ENCODE data around the gene TSPEAR.
A peak's percentile ranks its signal among the peaks of the same experiment; 100 is the strongest.

Gene TSPEAR
- 0 to 3.7 (median 0) reads per million in 17 experiments for total RNA-seq

DNA sequence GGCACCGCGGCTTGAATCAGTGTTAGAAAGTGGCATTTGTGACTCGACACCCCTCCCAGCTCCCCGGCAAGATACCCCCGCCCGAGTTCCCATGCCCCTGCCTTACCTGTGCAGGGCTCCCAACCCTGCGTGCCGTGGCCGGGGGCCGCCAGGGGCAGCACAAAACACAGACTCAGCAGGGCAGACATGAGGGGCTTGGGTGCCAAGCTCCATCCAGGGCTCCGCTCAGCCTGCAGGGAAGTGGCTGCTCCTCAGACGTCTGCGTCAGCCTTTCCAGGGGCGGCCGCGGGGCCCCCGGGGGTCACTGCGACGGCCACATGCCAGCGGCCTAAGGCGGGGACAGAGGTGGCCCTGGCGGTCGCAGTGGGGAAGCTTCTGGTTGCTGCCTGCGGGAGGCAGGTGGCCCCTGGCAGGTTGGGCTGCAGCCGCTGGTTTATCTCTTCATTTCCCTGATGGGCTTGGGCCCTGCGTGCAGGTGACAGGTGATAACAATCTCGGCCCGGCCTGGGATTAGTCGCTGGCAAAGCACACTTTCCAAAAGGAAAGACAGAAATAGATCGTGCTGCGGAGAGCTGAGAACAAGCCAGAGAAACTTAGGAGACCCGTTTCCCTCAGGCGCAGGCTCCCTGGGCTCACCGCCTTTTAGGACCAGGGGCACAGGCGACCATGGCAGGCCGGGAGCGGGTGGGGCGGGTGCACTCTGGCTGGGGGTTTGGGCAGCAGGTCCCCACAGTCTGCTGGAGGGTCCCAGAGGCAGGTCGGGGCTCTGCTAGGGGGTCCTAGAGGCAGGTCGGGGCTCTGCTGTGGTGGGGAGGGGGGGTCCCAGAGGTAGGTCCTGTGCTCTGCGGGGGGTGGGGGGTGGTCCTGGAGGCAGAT, at the start of gene TSPEAR:
TSS of gene TSPEAR (minus strand) at position 246 of the 876 bp plus-strand sequence. CDS start at position 188, 58 bp downstream.
- DNase-seq: no peak

DNA sequence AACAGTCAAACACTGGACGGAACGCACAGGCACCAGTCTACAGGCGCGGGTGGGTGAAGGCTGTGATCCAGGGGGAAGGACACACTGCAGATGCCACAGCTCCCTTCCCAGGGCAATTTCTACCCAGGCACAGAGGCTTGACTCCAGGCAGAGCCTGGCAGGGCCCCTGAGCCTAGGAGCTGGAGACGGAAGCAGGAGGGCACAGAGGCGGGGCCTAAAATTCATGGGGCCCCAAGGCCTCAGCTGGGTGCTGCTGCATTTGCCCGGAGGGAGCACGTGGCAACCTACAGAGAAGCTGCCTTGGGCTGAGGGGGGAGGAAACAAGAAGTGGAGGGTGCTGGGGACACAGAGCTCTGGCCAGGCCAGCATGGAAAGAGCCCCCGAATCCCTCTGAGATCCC, 49.0 kb upstream of the TSPEAR start:
- DNase-seq: no peak

GRCh38 chr21:44759628-44760285, 48.4 kb upstream of the TSPEAR start:
- no peak for DNase-seq

- DNase-seq: no peak
Measured at GRCh38 chr21:44758781-44759627, 47.6 kb upstream of the TSPEAR start.

- DNase-seq: no peak
Measured at GRCh38 chr21:44758141-44758561, 46.8 kb upstream of the TSPEAR start.

DNA sequence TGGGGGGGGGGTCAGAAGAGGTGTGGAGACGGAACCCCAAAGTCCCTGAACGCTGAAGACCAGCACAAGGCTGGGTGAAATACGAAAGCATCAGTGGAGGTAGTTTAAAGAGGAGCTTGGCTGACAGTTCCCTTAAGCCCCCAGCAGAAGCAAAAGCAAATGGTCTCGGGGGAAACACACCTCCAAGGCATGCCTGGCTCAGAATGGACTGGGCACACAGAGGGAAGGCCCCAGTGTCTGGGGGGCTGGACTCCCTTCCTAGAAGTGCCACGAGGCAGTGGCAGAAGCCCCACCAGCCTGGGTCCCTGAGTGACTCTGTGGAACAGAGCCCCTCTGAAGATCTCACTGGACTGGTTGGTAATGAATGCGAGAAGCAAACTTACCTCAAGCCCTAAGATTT, 46.4 kb upstream of the TSPEAR start:
- no peak for DNase-seq

DNA sequence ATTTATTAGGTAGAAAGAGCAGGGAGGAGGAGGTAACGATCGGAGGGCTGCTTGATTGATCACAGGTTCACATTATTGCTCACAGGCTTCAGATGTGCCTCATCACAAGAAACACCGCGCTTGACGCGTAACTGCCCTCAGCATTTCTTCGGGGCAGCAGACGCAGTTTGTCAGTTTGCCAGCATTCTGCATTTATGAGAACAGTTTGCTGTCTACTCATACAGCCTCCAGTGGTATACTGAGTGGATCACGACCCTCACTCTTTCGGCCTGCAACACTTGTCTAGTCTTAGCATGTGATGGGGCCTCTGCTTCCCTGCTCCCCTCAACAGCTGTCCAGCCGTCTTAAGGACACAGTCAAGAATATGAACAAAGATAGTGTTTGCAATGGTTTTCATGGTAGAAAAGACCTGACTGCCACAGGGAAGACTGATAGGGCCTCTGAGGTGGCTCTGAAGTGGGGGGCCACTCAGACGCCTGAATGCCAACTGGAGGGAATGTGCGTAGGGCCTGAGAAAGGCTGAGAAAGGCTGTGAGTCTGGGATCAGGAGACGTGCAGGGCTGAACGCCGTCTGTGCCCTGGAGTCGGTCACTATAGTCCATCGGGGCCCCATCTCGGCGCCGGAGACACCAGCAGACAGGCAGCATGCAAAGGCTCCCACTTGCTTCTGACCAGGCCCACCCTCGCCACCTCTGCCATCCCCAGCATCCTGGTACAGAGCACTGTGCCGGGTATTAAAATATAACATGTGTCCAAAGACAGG, 45.2 kb upstream of the TSPEAR start:
- no peak for DNase-seq

DNA sequence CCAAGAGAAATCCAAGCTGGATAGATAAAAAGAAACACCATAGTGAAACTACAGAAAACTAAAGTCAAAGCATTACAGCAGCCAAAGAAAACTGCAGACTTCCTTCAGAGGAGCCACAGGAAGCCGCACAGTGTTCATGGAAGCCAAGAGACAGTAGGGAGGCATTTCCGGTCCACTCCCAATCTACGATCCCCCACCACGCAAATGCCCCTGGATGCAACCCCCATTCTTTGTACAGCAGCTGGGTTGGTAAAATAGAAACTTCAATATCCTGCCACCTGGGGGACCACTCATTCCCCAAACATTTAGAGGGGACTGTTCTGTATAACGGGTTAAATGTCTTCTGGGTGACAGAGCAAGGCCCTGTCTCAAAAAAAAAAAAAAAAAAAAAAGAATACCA, 43.9 kb upstream of the TSPEAR start:
- peak in 1 of 4 experiments; percentile 13 for DNase-seq

DNA sequence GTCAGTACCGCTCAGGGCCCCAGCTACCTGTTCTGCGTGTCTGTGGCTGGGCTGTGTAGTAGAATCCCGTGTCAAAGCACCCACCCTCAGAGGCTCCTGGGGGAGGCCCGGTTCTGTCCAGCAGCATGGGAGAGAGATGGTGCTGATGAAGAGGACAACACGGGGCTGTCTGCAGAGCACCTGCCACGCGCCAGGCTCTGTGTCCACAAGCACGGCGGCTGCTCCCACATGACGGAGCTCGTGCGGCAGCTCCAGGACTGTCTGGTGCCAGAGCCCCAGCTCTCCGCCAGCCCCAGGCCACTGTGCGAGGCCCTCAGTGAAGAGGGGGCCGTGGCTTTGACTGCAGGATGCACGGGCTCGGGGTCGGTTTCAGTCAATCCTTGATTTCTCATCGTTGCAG, 42.0 kb upstream of the TSPEAR start:
- no peak for DNase-seq

DNA sequence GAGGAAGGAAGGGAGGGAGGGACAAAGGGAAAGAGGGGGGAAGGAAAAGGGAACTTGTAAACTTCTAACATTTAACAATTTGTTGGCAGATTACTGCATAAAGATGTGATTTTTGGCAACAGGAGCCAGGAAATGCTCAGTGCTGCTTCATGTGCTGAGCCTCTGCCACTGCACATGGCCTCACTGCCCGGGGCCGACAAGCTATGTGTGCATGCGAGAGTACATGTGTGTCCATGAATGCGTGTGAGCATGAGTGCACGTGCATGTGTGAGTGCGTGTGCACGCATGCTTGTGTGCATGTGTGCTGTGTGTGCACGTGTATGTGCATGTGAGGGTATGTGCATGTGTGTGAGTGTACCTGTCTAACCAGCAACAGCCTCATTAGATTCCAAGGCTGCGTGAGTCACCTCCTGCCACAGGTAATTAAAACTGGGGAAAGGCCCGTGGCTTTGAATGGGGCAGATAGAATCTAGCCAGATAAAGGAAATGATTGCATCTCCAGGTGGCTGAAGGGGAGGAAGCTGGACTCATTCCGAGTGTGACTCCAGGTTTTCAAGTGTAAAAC, 41.4 kb upstream of the TSPEAR start:
- peak in 2 of 4 experiments; percentile 4 to 6 for DNase-seq

GRCh38 chr21:44751799-44752636, 40.6 kb upstream of the TSPEAR start:
- no peak for DNase-seq

GRCh38 chr21:44751186-44751798, 39.9 kb upstream of the TSPEAR start:
- no peak for DNase-seq

- no peak for DNase-seq
Measured at GRCh38 chr21:44750675-44751025, 39.3 kb upstream of the TSPEAR start.

GRCh38 chr21:44749759-44750674, 38.6 kb upstream of the TSPEAR start:
- DNase-seq: no peak

- no peak for DNase-seq
Measured at GRCh38 chr21:44749116-44749758, 37.9 kb upstream of the TSPEAR start.

DNA sequence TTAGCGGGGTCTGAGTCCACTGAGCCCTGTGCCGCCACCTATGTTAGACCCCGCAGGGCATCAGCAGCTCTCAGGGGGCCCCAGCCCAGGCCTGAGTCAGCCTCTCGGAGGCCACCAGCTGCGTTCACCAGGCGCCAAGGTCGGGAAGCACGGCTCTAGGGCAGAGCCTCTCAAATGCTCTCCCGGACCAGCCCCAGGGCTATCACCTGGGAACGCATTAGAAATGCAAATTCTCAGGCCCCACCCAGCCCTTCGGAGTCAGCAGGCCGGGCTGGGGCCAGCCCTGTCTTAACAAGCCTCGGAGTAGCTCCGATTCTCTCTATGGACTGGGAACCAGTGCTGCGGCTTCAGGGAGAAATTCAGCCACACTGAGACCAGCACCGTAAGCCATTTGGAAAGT, 37.2 kb upstream of the TSPEAR start:
- no peak for DNase-seq

GRCh38 chr21:44742418-44743153, 31.2 kb upstream of the TSPEAR start:
- peak in 3 of 4 experiments; percentile 19 to 22 (median 20) for DNase-seq

GRCh38 chr21:44741921-44742320, 30.5 kb upstream of the TSPEAR start:
- DNase-seq: no peak
